Measurements from ENCODE around the gene GAMT.

Gene GAMT

GRCh38 chr19:1365319-1366269 is 35.7 kb downstream of the GAMT start:
- DNase-seq (ENCODE audit: low read depth) = no peak

GRCh38 chr19:1364070-1364704 is 37.2 kb downstream of the GAMT start:
- DNase-seq (ENCODE audit: low read depth) = no peak

GRCh38 chr19:1363599-1363998 is 37.7 kb downstream of the GAMT start:
- DNase-seq (ENCODE audit: low read depth) = no peak

GRCh38 chr19:1362387-1363257 is 38.7 kb downstream of the GAMT start:
- DNase-seq (ENCODE audit: low read depth) = no peak

GRCh38 chr19:1361601-1362386 is 39.5 kb downstream of the GAMT start:
- no peak for DNase-seq (ENCODE audit: low read depth)

- DNase-seq (ENCODE audit: low read depth) = peak; percentile 73
Observed at GRCh38 chr19:1360818-1361461, 40.4 kb downstream of the GAMT start.

- no peak for DNase-seq (ENCODE audit: low read depth)
Observed at GRCh38 chr19:1360126-1360817, 41.1 kb downstream of the GAMT start.

GRCh38 chr19:1357531-1358109 is 43.7 kb downstream of the GAMT start:
- no peak for DNase-seq (ENCODE audit: low read depth)

GRCh38 chr19:1356508-1356865 is 44.9 kb downstream of the GAMT start:
- DNase-seq (ENCODE audit: low read depth) = peak; percentile 62

- no peak for DNase-seq (ENCODE audit: low read depth)
Observed at GRCh38 chr19:1355568-1356507, 45.5 kb downstream of the GAMT start.

- no peak for DNase-seq (ENCODE audit: low read depth)
Observed at GRCh38 chr19:1354970-1355567, 46.3 kb downstream of the GAMT start.

GRCh38 chr19:1353144-1353543 is 48.2 kb downstream of the GAMT start:
- DNase-seq (ENCODE audit: low read depth) = no peak

GRCh38 chr19:1351381-1351851 is 49.9 kb downstream of the GAMT start:
- DNase-seq (ENCODE audit: low read depth) = no peak

- no peak for DNase-seq (ENCODE audit: low read depth)
Observed at GRCh38 chr19:1350867-1351266, 50.5 kb downstream of the GAMT start.

GRCh38 chr19:1349211-1349610 is 52.1 kb downstream of the GAMT start:
- DNase-seq (ENCODE audit: low read depth) = no peak

All from GM04504 (cell line).